ENCODE results near the gene HARBI1. TPM values are rescaled to one million over a fixed set of nuclear protein-coding genes. Genes with fewer than 3 reads are reported as not detected.

The HARBI1 gene, protein sequence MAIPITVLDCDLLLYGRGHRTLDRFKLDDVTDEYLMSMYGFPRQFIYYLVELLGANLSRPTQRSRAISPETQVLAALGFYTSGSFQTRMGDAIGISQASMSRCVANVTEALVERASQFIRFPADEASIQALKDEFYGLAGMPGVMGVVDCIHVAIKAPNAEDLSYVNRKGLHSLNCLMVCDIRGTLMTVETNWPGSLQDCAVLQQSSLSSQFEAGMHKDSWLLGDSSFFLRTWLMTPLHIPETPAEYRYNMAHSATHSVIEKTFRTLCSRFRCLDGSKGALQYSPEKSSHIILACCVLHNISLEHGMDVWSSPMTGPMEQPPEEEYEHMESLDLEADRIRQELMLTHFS
- total RNA-seq, result 1 to 10 TPM; 1.4 to 4.0 (median 2.7) TPM

DNA sequence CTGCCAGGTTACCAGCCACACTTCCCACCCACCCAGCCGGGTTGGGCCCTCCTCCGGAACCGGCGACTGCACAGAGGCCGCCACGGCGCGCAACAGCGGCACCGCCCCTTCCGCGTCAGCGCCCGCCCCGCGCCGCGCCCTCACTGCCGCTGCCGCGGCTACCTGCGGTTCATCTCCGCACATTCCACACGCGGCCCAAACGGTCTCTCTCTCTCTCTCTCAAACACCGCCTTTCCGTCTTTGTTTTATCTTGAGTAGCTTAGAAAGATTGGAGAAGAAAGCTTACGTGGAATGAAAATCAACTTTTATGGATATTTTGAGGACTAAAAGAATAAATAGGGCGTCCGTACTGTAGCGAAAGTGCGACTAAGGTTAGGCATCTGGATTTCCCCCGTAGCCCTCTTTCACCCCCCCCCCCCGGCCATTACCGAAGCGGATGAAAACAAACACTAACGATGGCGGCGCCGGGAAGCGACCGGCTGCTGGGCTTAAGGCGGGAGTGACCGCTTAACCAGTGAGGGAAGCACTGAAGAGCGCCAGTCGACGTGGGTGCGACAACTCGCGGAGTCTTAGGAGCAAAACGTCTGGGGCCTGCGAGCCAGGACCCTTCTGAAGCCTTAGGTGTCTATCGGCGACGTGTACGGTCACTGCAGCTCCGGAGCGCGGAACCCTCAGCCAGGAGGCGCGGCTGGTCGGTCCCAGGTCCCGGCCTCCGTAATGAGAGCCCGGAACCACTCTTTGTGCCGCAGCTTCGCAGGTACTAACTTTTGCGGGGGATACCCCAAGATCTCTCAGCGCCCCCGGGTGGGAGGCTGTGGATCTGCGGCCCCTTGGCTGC lies at the start of gene HARBI1, which contains the start of gene ATG13:
Gene HARBI1, minus strand, starts transcription at position 94 of the 838 bp plus-strand sequence. CDS start 990 bp downstream, outside the sequence.
Gene ATG13, plus strand, starts transcription at position 420 of the 838 bp plus-strand sequence. CDS start 26,739 bp downstream, outside the sequence.
- TF ChIP-seq, protein P1, sequence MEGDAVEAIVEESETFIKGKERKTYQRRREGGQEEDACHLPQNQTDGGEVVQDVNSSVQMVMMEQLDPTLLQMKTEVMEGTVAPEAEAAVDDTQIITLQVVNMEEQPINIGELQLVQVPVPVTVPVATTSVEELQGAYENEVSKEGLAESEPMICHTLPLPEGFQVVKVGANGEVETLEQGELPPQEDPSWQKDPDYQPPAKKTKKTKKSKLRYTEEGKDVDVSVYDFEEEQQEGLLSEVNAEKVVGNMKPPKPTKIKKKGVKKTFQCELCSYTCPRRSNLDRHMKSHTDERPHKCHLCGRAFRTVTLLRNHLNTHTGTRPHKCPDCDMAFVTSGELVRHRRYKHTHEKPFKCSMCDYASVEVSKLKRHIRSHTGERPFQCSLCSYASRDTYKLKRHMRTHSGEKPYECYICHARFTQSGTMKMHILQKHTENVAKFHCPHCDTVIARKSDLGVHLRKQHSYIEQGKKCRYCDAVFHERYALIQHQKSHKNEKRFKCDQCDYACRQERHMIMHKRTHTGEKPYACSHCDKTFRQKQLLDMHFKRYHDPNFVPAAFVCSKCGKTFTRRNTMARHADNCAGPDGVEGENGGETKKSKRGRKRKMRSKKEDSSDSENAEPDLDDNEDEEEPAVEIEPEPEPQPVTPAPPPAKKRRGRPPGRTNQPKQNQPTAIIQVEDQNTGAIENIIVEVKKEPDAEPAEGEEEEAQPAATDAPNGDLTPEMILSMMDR (IDR thresholded peaks at IDR 0.05), result peak in 1 of 3 donors; percentile 60
- DNase-seq (ENCODE audit: low spot score), result peak; percentile 65
- peak; percentile 98 for ATAC-seq (ENCODE audit: low FRiP score)

DNA sequence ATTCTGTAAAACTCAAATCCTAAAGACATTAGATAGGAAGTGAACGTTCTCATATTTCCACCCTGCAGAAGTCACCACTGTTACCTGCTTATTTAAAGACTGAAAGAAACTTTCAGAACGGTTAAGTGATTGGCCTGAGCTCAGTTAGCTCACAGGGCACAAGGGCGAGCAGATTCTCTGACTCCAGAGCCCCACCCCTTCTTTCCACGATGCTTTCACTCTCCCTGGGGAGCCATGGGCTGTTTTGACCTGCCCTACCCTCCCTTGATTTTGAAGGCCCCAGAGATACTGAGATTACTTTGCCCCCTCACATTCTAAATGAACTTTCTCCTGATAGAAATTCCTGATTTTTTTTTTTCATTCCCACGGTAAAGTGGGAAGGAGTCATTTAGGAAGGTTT lies 49.5 kb upstream of the HARBI1 start:
- DNase-seq (ENCODE audit: low spot score) (no peak), ATAC-seq (ENCODE audit: low FRiP score) (peak; percentile 82)
- TF ChIP-seq, protein P1 (IDR thresholded peaks at IDR 0.05), result no peak

DNA sequence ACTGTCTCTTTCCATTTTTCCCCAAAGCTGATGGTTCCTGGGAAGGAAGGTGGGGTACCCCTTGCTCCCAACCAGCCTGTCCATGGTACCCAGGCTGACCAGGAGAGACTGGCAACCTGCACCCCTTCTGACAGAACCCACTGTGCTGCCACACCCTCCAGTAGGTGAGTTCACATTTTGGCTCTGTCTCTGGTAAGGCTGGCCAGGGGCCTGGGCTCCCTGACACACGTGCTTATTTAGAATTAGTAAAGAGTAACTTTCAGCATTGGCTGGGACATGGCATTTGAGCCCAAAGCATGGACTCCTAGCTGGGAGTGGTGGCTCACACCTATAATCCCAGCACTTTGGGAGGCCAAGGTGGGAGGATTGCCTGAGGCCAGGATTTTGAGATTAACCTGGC lies 48.3 kb upstream of the HARBI1 start:
- ATAC-seq (ENCODE audit: low FRiP score) (no peak), DNase-seq (ENCODE audit: low spot score) (no peak)
- TF ChIP-seq, protein P1 (IDR thresholded peaks at IDR 0.05), result no peak

DNA sequence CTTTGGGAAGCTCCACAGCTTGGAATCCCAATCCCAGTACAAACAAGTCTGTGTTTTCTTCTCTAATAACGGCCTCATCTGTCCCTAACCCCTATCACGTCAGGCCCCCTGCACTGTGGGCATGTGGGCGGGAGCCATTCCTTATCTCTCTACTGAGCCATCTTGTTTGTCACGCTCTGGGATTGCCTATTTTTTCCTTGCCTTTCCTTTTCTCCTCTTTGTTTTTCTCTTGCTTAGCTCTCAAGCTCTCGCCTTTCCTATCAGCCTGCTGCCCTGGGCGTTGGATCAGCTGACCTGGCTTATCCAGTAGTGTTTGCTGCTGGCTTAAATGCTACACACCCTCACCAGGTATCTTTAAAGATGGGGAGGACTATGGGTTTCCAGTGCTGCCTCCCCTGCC lies 47.6 kb upstream of the HARBI1 start:
- DNase-seq (ENCODE audit: low spot score) (no peak), ATAC-seq (ENCODE audit: low FRiP score) (no peak)
- TF ChIP-seq, protein P1 (IDR thresholded peaks at IDR 0.05), result no peak

DNA sequence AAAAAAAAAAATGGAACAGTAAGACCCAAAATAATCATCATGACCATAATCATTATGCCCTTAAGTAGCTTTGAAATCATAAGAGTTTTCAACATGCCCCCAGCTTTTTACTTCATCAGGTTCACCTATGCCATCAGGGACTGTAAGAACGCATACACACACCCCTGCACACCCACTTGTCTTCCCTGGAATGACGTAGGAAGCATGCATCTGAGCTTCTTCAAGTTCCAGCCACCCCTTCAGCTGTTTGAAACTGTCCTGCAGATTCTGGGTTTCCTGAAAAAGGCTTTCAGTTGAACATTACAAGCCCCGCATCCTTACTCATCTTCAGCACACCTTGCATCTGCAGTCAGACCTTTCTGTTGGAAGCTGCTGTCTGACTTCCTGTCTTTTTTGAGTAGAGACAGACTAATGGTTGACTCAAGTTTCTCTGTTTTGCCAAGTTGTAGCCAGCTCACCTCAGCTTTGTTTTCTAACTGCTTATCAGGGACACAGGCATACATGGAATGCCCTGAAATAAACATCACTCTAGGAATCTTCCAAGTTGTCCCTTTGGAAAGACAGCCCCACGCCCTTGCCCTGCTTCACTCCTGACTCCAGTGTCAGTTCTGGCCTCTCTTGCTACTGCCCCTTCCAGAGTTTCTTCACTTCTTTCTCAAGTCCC lies 46.4 kb upstream of the HARBI1 start:
- DNase-seq (ENCODE audit: low spot score) (no peak), ATAC-seq (ENCODE audit: low FRiP score) (no peak)
- TF ChIP-seq, protein P1 (IDR thresholded peaks at IDR 0.05), result no peak

DNA sequence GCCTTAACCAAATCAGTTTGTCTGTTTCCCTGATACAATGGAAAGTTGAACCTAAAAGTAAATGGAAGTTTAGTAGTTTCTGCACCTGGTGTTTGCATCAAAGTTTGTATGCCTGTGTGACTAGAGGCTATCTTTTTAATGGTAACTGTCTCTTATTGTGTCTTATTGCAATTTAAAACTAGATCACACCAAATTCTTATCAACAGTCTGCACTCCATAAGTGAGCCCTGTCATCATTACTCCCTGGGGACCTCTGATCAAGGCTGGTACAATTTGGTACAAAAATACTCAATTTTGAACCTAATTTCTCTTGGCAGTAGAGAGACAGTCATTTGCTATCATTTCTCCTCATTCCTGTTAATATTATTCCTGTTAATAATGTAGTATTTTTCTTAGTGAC lies 45.3 kb upstream of the HARBI1 start:
- TF ChIP-seq, protein P1 (IDR thresholded peaks at IDR 0.05), result no peak

More for the DNA sequence above, 45.3 kb upstream of the HARBI1 start:
- ATAC-seq (ENCODE audit: low FRiP score), result no peak
- no peak for DNase-seq (ENCODE audit: low spot score)
